Colonic mucosa (tissue), 4 donors: ENCODE data around the gene DDIT3. TPM values are rescaled to one million over a fixed set of nuclear protein-coding genes. Genes with fewer than 3 reads are reported as not detected.
"Not testable (repeated sequence)": the region's sequence is repeated elsewhere in the genome, so short reads cannot be mapped to it uniquely, and the experiment has no call there.

Experiments used
- DNase-seq: peaks from one replicate; pipeline ENCODE4 v3.0.0-alpha.2; 2020
- H3K27ac ChIP-seq: fragments of 200-600 bp; one replicate; pipeline ENCODE4 v1.8.0; 2021
- H3K27me3 ChIP-seq: fragments of 200-600 bp; one replicate; pipeline ENCODE4 v1.8.0; 2021
- H3K36me3 ChIP-seq: fragments of 200-600 bp; one replicate; pipeline ENCODE4 v1.8.0; 2021
- H3K4me1 ChIP-seq: fragments of 200-600 bp; one replicate; pipeline ENCODE4 v1.8.0; 2021; ENCODE audit warnings: mild to moderate bottlenecking
- H3K4me3 ChIP-seq: fragments of 200-600 bp; one replicate; pipeline ENCODE4 v1.8.0; 2021
- H3K9ac ChIP-seq, 2 donors: one replicate each; pipeline ENCODE4 v1.7.0; 2013; ENCODE audit warnings: control low read depth in 2 of 2, low read depth in 2 of 2, low read length in 2 of 2
- H3K9me3 ChIP-seq: fragments of 200-600 bp; one replicate; pipeline ENCODE4 v1.8.0; 2021
- CTCF ChIP-seq: fragments of 200-600 bp; IDR thresholded peaks from one replicate; pipeline ENCODE4 v1.8.0; 2022; ENCODE audit warnings: antibody characterized with exemption, mild to moderate bottlenecking
- intact Hi-C: fragments of 100-400 bp; cut with DNase I; formaldehyde crosslinking; loops from one replicate; pipeline ENCODE4 v1.14.1; 2022
- total RNA-seq, 2 donors: library from RNA; stranded (reverse); fragmentation: NEBNext Ultra II Directional in 1 of 2; extraction: Animal tissue kit (Norgen Biotek cat#: 25700) in 1 of 2; gene quantifications; one replicate each; pipeline ENCODE4 v1.2.1, GENCODE V29; 2021
- donor health status: healthy.
- donor health status: DM: no; HTN: no; CAD: no.
- donor health status: DM: no; HTN: no; CAD: no.

The DDIT3 gene
- 10 to 100 TPM; 17.5 to 22.8 TPM for total RNA-seq

GRCh38 chr12:57520053-57520818, at the start of gene DDIT3:
DDIT3 (minus strand) TSS chr12:57520514; CDS start chr12:57517406, 3,108 bp downstream.
- Histone ChIP-seq H3K27me3 (no peaks in the 10 kb centered on the region), H3K4me3 (peak within 1 kb of the TSS; percentile 83), H3K9ac (peak within 1 kb of the TSS; percentile 89 to 100), H3K27ac (peak within 1 kb of the TSS; percentile 98), H3K36me3 (peaks cover 14% of the 10 kb centered on the region), H3K9me3 (no peaks in the 10 kb centered on the region), H3K4me1 (peaks cover 33% of the 10 kb centered on the region)
- DNase-seq: peak; percentile 100
- intact Hi-C loops: loop anchor here (5.0 kb wide), 1 partner anchor 327 kb away; the partner anchor contains the start of gene CTDSP2
- no peak for TF ChIP-seq CTCF

GRCh38 chr12:57569858-57570257, 49.5 kb upstream of the DDIT3 start:
- no peak for TF ChIP-seq CTCF
- no peaks in the 10 kb centered on the region for H3K27me3 ChIP-seq
- no peak overlapping the region for H3K4me3 ChIP-seq
- intact Hi-C loops: no loop called here
- no peak overlapping the region for H3K9ac ChIP-seq
- H3K9me3 ChIP-seq: no peaks in the 10 kb centered on the region
- no peak overlapping the region for H3K27ac ChIP-seq
- no peak for DNase-seq
- H3K4me1 ChIP-seq: no peaks in the 10 kb centered on the region
- no peaks in the 10 kb centered on the region for H3K36me3 ChIP-seq

GRCh38 chr12:57568838-57569237, 48.5 kb upstream of the DDIT3 start:
- H3K27me3 ChIP-seq: no peaks in the 10 kb centered on the region
- no peaks in the 10 kb centered on the region for H3K4me1 ChIP-seq
- H3K9me3 ChIP-seq: no peaks in the 10 kb centered on the region
- no peak overlapping the region for H3K4me3 ChIP-seq
- TF ChIP-seq CTCF: no peak
- no peak for DNase-seq
- no peak overlapping the region for H3K9ac ChIP-seq
- intact Hi-C loops: no loop called here
- H3K36me3 ChIP-seq: no peaks in the 10 kb centered on the region
- no peak overlapping the region for H3K27ac ChIP-seq

GRCh38 chr12:57564178-57564740, 43.9 kb upstream of the DDIT3 start:
- TF ChIP-seq CTCF: no peak
- Histone ChIP-seq H3K27ac (no peak overlapping the region), H3K9ac (no peak overlapping the region), H3K4me1 (no peaks in the 10 kb centered on the region), H3K9me3 (no peaks in the 10 kb centered on the region), H3K36me3 (no peaks in the 10 kb centered on the region), H3K4me3 (no peak overlapping the region), H3K27me3 (no peaks in the 10 kb centered on the region)
- no peak for DNase-seq
- intact Hi-C loops: no loop called here

GRCh38 chr12:57563358-57563757, 43.0 kb upstream of the DDIT3 start:
- Histone ChIP-seq H3K36me3 (no peaks in the 10 kb centered on the region), H3K27me3 (no peaks in the 10 kb centered on the region), H3K4me1 (no peaks in the 10 kb centered on the region), H3K9ac (no peak overlapping the region), H3K27ac (no peak overlapping the region), H3K4me3 (no peak overlapping the region), H3K9me3 (no peaks in the 10 kb centered on the region)
- TF ChIP-seq CTCF: no peak
- no peak for DNase-seq
- intact Hi-C loops: no loop called here

GRCh38 chr12:57561117-57561516, 40.8 kb upstream of the DDIT3 start:
- H3K27me3 ChIP-seq, H3K4me3 ChIP-seq, H3K27ac ChIP-seq, H3K9me3 ChIP-seq, intact Hi-C loops, DNase-seq, H3K4me1 ChIP-seq, H3K36me3 ChIP-seq, H3K9ac ChIP-seq: not testable (repeated sequence)
